IPS DF 4.7 (cell line): ENCODE measurements around the gene HS2ST1.
"Not testable (repeated sequence)": the region's sequence is repeated elsewhere in the genome, so short reads cannot be mapped to it uniquely, and the experiment has no call there.

Source experiments
- DNase-seq: peaks from one replicate; pipeline ENCODE4 v3.0.0-alpha.2; 2013; ENCODE audit warnings: low spot score; ENCODE audit errors: extremely low read depth

Gene HS2ST1

DNA sequence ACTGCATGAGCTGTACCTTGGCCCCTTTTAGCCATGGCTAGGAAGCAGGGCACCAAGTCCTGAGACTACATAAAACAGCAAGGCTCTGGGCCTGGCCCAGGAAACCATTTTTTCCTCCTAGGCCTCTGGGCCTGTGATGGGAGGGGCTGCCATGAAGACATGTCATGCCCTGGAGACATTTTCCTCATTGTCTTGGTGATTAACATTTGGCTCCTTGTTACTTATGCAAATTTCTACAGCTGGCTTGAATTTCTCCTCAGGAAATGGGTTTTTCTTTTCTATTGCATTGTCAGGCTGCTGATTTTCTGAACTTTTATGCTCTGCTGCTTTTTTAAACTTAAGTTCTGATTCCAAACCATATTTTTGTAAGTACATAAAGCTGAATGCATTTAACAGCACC is 99.0 kb downstream of the HS2ST1 start:
- not testable (repeated sequence) for DNase-seq

DNA sequence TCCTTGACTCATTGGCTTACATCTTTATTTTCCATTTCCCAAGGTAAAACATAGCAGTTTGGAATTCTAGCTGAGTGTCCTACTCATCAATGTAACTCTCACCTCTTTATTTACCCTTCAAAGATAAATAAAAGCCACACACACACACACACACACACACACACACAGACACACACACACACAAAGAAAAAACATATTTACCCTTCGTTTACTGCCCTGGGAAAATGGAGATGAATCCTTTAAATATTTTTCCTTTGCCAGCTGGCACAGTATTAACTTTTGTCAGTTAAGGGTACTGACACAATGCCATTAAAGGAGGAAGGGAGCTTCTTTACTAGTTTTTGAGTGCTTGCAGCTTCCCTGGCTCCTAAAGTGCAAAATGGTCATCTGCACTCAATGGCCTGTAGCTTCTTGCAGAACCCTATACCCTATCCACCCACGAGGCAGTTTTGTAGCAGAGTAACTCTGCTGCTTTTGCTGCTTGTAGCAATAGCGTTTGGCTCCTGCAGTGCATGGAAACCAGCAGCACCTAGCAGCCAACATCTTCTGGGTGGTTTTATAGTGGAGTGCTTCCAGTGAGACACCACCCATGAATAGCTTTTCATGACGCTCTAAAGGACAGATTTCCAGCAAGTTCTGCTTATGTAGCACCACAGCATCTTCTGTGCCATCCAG is 103.7 kb downstream of the HS2ST1 start:
- DNase-seq, result no peak

DNA sequence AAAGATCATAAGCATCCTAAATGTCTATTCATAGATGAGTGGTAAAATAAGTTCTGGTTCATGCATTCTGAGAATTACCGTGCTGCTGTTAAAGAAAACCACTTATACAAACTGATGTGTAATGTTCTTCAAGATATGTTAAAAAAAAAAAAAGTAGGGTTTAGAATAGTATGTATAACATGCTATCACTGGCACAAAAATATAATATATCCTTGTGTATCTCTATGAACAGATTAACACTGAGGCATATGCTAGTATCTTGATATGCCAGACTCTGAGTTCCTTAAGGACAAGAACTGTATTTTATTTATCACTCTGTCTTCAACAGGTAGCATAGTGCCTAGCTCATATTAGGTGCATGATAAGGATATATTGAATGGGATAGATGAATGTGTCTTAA is 108.9 kb downstream of the HS2ST1 start:
- DNase-seq, result no peak

DNA sequence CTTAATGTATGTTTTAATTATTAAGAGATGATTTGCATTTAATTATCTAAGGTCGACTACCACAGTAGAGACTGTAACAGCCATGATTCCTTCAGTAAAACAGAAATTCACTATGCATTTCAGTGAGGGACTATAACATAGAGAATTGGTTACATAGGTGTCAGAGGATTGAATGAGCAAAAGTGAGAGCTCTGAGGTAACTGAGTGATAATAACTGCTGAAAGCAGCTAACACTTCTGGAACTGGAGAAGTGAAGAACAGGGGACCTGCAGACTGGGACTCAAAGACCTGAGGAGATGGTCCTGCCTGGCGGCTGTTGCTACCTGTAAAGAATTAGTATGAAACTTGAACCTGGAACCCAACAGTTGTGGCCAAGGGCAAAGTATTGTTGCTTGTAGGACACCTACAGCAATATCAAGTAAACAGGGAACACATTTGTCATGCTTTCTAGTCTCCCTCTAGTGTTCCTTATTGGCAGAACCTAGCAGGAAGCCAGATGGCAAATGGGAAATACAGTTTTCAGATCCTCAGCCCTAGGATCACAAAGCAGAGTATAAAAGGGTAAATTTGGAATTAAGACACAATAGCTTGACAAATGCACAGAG is 110.6 kb downstream of the HS2ST1 start:
- DNase-seq, result peak; percentile 28

DNA sequence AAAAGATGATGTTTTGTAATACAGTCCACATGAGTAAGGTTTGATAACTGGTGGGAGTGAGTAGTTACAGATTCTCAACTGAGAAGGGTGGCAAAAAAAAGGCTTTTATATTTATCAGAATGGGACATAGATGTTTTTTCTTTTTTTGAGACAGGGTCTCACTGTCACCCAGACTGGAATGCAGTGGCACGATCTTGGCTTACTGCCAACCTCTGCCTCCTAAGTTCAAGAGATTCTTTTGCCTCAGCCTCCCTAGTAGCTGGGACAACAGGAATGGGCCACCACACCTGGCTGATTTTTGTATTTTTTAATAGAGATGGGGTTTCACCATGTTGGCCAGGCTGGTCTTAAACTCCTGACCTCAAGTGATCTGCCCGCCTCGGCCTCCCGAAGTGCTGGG is 113.1 kb downstream of the HS2ST1 start:
- not testable (repeated sequence) for DNase-seq

DNA sequence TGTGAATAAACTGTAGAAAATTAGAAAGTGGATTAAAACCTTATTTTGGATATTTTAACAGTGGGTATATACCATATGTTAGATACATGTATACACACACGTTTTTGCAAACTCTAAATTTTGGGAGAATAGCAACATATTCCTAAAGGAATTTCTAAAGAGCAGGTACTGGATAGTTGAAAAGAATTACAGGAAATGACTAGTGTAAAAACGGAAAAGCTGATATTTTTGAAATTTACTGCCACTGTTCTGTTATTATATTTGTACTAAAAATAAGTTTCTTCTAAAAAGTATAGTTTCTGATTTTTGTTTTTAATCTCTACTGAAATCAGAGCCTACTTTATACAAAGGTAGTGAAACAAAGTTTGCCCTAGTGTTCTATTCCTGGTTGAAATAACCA is 114.1 kb downstream of the HS2ST1 start:
- DNase-seq, result no peak

DNA sequence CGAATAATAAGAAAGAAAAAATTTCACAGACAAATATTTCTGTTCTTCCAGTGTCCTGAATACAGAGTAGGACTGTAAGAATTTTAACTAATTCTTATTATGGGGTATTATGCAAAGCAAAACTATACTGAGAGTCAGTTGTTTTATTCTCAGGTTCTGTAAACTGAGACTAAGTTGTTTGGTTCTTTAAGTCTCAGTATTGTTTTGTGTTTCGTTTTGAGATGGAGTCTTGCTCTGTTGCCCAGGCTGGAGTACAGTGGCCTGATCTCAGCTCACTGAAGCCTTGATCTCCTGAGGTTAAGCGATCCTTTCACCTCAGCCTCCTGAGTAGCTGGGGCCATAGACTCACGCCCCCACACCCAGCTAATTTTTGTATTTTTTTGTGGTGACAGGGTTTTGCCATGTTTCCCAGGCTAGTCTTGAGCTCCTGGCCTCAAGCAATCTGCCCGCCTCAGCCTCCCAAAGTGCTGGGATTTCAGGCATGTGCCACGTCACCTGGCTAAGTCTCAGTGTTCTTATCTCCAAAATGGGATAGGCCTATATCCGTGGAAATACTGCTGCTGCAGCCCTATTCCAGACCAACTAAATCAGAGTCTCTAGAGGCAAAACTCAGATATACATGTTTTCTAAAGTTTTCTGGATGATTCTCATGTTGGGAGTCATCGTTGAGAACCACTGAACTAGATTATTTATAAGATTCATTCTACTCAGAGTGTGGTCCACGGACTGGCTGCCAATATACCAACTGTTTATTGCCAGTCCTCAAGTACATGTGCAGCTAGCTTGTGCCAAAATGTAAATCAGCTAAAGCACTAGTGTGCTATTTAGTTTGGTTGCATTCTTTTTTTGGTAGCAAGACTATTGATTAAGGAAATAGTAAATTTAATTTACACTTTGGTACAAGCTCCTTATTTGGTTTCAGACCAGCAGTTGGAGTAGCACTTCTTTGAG is 116.6 kb downstream of the HS2ST1 start:
- no peak for DNase-seq

DNA sequence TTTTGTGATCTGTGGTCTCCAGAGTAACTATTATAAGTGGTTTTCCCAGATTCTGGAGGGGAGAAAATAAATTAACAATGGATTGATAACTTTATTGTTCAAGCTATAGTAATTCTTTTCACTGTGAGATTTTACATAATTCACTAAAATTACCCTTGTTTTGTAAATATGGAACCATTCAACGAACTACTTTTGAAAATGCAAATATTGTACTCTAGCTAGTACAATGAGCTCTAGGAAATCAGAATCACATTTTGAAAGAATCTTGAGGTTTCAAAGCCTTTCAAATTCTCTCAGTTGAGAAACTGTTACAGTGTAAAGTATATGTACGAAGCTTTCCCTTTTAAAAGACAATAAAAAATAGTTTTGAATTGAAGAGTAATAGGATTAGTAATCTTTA is 119.9 kb downstream of the HS2ST1 start:
- no peak for DNase-seq

DNA sequence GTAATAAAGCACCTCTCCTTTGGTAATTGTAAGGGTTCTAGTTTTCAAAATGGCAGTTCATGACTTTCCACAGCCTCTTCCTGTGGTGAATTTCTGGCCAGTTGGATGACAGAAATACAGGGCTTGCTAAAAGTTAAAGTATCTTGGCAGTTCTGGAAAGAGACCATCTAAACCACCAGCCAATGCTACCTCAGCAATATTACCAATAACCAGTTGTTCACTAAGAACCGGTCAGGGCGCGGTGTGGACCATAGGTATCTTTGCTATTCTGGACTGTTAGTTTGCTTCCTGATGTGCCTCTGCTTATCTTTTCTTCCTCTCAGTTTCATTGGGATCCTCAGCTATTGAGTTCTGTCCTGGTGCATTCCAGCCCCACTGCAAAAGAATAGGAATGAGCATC is 124.7 kb downstream of the HS2ST1 start:
- DNase-seq, result no peak

DNA sequence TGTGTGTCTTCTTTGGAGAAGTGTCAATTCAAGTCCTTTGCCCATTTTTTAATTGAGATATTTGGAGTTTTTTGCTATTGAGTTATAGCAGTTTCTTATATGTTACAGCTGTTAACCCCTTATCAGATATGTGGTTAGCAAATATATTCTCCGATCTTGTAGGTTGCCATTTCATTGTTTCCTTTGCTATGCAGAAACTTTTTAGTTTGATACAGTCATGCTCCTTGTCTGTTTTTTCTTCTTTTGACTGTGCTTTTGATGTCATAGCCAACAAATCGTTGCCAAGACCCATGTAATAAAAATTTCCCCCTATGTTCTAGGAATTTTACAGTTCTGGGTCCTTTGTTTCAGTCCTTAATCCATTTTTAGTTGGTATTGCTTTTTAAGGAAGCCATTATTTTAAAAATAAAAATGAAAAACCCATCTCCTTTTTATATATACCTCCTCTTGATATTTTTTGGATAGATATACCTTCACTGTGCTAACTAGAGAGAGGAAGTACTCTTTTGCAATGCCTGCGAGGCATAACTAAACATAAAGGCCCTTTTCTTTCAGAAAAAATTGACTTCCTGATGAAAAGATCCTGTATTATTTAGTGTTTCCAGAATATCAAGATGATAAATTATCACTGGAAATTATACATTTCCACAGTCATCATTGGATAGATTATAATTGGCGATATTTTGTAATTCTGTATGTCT is 127.8 kb downstream of the HS2ST1 start:
- no peak for DNase-seq

DNA sequence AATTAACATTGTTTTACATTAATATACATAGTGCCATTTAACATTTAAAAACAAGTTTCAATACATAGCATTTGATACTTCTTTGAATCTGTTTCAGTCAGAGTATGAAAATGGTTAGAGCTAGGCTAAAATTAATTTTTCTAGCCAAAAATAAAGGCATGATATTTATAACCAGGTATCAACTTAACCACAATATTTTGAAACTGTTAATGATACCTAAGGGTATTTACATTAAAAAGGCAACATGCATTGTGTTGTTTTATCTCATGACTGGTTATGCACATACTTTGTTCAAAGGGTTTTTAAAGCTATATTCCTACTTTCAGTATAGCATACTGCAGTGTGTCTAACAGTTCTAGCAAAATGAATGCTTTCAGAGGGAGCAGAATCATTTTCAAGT is 130.0 kb downstream of the HS2ST1 start:
- no peak for DNase-seq

DNA sequence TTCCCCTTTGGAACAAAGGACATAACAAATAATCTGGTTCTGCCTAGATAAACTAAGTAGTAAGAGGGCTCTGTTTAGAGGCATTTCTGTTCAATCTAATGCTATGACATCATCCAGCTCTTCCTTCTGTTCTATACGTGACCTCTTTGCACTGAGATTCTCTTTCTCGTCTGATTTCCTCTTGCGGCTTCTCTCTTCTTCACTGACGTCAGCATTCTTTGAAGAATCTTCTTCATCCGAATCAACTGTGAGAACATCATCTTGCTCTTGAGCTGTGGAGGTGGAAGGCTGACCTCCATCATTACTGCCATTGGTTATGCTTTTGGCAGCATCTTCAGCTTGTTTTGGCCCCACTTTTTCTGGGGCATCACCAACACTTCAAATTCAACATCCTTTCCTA is 130.4 kb downstream of the HS2ST1 start:
- no peak for DNase-seq

DNA sequence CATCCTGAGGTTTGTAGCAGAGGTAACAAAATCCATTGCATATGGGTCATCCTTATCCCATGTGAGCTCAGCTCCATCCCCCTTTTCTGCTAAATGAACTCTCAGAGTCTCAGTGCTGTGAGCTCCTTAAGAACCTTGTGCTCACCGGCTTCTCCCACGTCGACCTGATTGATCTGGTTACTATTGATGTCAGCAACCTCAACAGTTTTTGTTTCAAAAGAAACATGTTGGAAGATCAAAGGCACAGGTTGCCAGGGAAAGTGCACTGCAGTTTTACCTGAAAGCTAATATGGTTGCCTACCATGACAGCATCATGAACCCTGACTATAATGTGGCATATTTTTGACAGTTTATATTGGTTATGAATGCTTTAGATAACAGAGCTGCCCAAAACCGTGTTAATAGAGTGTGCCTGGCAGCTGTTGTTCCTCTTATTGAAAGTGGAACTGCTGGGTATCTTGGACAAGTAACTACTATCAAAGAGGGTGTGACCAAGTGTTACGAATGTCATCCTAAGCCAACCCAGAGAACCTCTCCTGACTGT is 131.4 kb downstream of the HS2ST1 start:
- no peak for DNase-seq

DNA sequence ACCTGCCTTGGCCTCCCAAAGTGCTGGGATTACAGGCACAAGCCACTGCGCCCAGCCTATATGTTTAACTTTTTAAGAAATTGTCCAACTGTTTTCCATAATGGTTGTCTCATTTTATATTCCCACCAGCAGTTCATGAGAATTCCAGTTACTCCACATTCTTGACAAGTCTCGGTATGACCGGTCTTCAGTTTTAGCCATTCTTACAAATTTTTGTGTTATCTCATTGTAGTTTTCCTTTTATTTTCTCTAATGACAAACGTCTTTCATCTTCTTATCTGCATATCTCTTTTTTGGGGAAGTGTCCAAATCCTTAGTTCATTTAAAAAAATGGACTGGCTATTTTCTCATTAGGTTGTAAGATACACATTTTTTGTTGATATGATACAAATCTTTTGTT is 132.5 kb downstream of the HS2ST1 start:
- no peak for DNase-seq

DNA sequence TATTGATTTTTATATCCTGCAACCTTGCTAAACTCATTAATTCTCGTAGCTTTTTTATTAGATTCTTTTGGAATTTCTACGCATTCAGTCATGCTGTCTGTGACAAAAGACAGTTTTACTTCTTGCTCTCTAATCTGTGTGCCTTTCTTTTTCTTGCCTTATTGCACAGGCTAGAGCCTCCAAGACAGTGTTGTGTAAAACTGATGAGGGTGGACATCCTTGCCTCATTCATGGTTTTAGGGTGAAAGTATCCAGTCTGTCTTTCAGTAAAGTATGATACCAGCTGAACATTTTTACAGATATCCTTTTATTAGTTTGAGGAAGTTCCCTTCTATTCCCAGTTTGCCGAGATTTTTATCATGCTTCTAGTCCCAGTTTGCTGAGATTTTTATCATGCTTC is 133.8 kb downstream of the HS2ST1 start:
- DNase-seq, result no peak

DNA sequence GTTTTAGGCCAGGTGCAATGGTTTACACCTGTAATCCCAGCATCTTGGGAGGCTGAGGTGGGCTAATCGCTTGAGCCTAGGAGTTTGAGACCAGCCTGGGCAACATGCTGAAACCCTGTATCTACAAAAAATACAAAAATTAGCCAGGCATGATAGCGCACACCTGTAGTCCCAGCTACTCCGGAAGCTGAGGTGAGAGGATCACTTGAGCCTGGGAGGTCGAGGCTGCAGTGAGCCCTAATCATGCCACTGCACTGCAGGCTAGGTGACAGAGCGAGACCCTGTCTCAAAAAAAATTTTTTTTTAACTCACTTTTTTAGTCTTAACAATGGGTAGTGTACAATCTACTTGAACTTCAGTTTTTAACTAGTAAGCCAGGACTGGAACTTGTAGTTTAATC is 137.5 kb downstream of the HS2ST1 start:
- no peak for DNase-seq

DNA sequence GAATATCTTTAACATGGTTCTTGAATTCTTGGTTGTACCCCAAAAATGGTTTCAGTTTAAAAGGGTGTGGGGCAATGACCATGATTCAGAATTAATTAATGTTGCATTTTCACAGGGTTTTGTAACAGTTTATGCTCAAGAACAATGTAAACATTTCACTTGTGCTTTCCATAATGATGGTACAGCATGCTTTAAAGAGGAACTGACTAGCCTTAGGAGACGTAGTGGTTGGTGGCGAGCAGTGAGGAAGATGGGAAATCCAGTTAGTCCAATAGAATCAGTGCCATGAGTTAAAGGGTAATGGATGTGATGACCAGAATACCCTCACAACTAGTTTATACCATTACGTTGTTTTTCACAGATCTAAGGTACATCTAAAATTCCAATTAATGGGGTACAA is 138.0 kb downstream of the HS2ST1 start:
- no peak for DNase-seq

DNA sequence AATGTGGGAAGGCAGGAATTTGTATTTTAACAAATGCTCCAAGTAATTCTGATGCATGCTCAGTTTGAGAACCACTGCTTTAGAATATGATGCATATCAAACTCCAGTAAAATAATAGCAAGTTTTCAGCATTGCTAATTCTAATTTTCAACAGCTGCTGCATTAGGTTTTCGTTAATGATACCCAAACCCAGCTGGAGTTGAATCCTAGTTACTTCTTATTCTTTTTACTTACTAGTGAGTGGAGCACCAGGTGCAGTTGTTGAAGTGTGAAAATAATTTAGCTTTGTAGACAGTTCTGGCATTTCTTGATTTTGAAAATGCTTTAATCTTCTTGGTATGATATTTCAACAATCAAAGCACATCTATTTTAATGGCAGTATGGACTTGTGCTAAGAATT is 138.5 kb downstream of the HS2ST1 start:
- no peak for DNase-seq

DNA sequence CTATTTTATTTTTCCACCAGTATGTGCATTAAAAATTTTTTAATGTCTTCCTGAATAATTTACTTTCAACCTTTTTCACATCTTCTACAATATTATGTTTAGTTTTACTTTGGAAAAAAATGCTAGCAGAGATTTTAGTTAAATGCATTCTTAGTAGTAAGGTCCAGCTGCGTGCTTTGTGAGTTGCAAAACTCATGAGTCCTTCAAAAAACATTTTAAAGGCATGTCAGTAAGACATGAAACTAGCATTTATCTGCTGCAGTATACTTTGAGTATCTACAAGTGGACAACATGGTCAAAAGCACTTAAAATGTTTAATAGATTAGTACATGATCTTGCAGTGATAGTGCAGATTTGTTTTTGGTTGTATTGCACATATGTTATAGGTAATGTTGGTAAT is 139.0 kb downstream of the HS2ST1 start:
- DNase-seq, result no peak

DNA sequence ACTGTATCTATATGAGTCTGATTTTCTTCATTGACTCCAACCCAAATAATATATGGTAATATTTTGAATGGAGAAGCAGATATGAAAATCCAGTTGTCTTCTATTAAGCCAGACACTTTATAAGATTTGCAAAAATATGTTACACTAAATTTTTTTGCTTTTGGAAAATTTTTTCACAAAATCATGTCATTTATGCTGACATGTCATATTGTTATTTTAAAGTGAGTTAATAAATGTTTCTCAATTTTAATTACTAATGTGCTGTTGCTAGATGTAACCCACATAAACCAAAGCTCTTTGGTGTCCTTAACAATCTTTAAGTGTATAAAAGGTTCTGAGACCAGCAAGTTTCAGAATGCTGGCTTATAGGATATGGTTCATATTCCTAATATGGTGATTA is 142.5 kb downstream of the HS2ST1 start:
- DNase-seq, result no peak

DNA sequence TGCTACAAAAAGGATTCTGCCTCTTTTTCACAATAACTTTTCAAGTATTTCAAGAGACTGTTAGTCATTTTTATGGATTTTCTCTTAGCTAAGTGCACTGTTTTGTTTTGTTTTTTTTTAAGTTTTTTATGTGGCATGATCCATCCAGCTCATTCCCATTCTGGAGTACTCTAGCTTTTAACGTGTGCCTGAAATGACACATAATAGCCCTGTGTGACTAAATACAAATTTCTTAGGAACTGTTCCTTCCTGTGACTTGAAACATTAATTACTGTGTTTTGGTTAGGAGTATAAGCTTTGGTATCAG is 143.9 kb downstream of the HS2ST1 start:
- DNase-seq, result no peak

DNA sequence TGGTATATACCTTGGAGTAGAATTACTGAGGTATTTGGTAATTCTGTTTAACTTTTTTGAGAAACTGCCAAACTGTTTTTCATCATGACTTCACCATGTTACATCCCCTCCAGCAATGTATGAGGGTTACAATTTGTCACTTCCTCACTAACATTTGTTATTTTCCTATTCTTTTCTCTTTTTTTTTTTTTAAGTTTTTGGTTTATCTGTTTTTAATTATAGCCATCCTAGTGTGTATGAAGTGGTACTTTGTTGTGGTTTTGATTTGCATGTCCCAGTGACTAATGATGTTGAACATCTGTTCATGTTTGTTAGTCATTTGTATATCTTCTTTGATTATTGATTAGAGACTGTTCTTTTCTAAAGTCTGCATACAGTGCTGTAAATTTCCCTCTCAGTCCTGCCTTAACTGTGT is 147.3 kb downstream of the HS2ST1 start:
- no peak for DNase-seq
